Measurements from ENCODE around the gene DUSP22.

The DUSP22 gene

GRCh38 chr6:307874-308273 is 15.6 kb downstream of the DUSP22 start:
- no peak overlapping the region for H3K4me3 ChIP-seq (ENCODE audit: low read depth in 1 of 2, low read length in 2 of 2)
- no peaks in the 10 kb centered on the region for H3K27me3 ChIP-seq (ENCODE audit: insufficient read depth, low read length, poor library complexity)
- H2AFZ ChIP-seq (ENCODE audit: low read depth, low read length), result no peak overlapping the region
- H4K20me1 ChIP-seq (ENCODE audit: insufficient read depth, low read length), result no peaks in the 10 kb centered on the region; the same call in 1 of the 2 replicates
- DNase-seq (no peak), ATAC-seq (ENCODE audit: insufficient read depth, low read depth) (no peak)
- no peaks in the 10 kb centered on the region for H3K4me1 ChIP-seq (ENCODE audit: insufficient read depth, low read length)
- no peak overlapping the region for H3K4me2 ChIP-seq (ENCODE audit: insufficient read depth, low read length)
- no peaks in the 10 kb centered on the region for H3K79me2 ChIP-seq (ENCODE audit: insufficient read depth, low read length)
- no peaks in the 10 kb centered on the region for H3K36me3 ChIP-seq (ENCODE audit: insufficient read depth, low read length)
- H3K9ac ChIP-seq (ENCODE audit: low read depth, low read length), result no peak overlapping the region
- TF ChIP-seq EZH2 (IDR thresholded peaks at IDR 0.05; ENCODE audit: borderline replicate concordance, low read depth, low read length, severe bottlenecking) (no peak), CTCF (IDR thresholded peaks at IDR 0.05; ENCODE audit: borderline replicate concordance, extremely low read depth, low read length, poor library complexity, severe bottlenecking) (no peak)
- no peaks in the 10 kb centered on the region for H3K9me3 ChIP-seq (ENCODE audit: insufficient read depth, low read length, severe bottlenecking)
- no peak overlapping the region for H3K27ac ChIP-seq (ENCODE audit: low read length)

- Histone ChIP-seq H3K4me2 (ENCODE audit: insufficient read depth, low read length) (no peak overlapping the region), H3K4me1 (ENCODE audit: insufficient read depth, low read length) (no peaks in the 10 kb centered on the region), H3K4me3 (ENCODE audit: low read depth in 1 of 2, low read length in 2 of 2) (no peak overlapping the region), H3K36me3 (ENCODE audit: insufficient read depth, low read length) (no peaks in the 10 kb centered on the region), H3K27me3 (ENCODE audit: insufficient read depth, low read length, poor library complexity) (no peaks in the 10 kb centered on the region), H4K20me1 (ENCODE audit: insufficient read depth, low read length) (no peaks in the 10 kb centered on the region; the same call in 1 of the 2 replicates), H3K9ac (ENCODE audit: low read depth, low read length) (no peak overlapping the region), H3K9me3 (ENCODE audit: insufficient read depth, low read length, severe bottlenecking) (no peaks in the 10 kb centered on the region), H3K27ac (ENCODE audit: low read length) (no peak overlapping the region), H3K79me2 (ENCODE audit: insufficient read depth, low read length) (no peaks in the 10 kb centered on the region), H2AFZ (ENCODE audit: low read depth, low read length) (no peak overlapping the region)
- ATAC-seq (ENCODE audit: insufficient read depth, low read depth) (no peak), DNase-seq (no peak)
- TF ChIP-seq CTCF (IDR thresholded peaks at IDR 0.05; ENCODE audit: borderline replicate concordance, extremely low read depth, low read length, poor library complexity, severe bottlenecking), result no peak
- no peak for TF ChIP-seq EZH2 (IDR thresholded peaks at IDR 0.05; ENCODE audit: borderline replicate concordance, low read depth, low read length, severe bottlenecking)
Observed at GRCh38 chr6:308307-308706, 16.0 kb downstream of the DUSP22 start.

GRCh38 chr6:308768-309167 is 16.5 kb downstream of the DUSP22 start:
- DNase-seq (no peak), ATAC-seq (ENCODE audit: insufficient read depth, low read depth) (no peak)
- Histone ChIP-seq H3K4me2 (ENCODE audit: insufficient read depth, low read length) (no peak overlapping the region), H3K79me2 (ENCODE audit: insufficient read depth, low read length) (no peaks in the 10 kb centered on the region), H3K36me3 (ENCODE audit: insufficient read depth, low read length) (no peaks in the 10 kb centered on the region), H3K9me3 (ENCODE audit: insufficient read depth, low read length, severe bottlenecking) (no peaks in the 10 kb centered on the region), H3K9ac (ENCODE audit: low read depth, low read length) (no peak overlapping the region), H4K20me1 (ENCODE audit: insufficient read depth, low read length) (no peaks in the 10 kb centered on the region; the same call in 1 of the 2 replicates), H3K27me3 (ENCODE audit: insufficient read depth, low read length, poor library complexity) (no peaks in the 10 kb centered on the region), H2AFZ (ENCODE audit: low read depth, low read length) (no peak overlapping the region), H3K4me1 (ENCODE audit: insufficient read depth, low read length) (no peaks in the 10 kb centered on the region), H3K27ac (ENCODE audit: low read length) (no peak overlapping the region), H3K4me3 (ENCODE audit: low read depth in 1 of 2, low read length in 2 of 2) (no peak overlapping the region)
- no peak for TF ChIP-seq EZH2 (IDR thresholded peaks at IDR 0.05; ENCODE audit: borderline replicate concordance, low read depth, low read length, severe bottlenecking)
- no peak for TF ChIP-seq CTCF (IDR thresholded peaks at IDR 0.05; ENCODE audit: borderline replicate concordance, extremely low read depth, low read length, poor library complexity, severe bottlenecking)

- Histone ChIP-seq H2AFZ (ENCODE audit: low read depth, low read length) (no peak overlapping the region), H4K20me1 (ENCODE audit: insufficient read depth, low read length) (no peaks in the 10 kb centered on the region; the same call in 1 of the 2 replicates), H3K4me1 (ENCODE audit: insufficient read depth, low read length) (no peaks in the 10 kb centered on the region), H3K27ac (ENCODE audit: low read length) (no peak overlapping the region), H3K9ac (ENCODE audit: low read depth, low read length) (no peak overlapping the region), H3K36me3 (ENCODE audit: insufficient read depth, low read length) (no peaks in the 10 kb centered on the region), H3K9me3 (ENCODE audit: insufficient read depth, low read length, severe bottlenecking) (no peaks in the 10 kb centered on the region), H3K27me3 (ENCODE audit: insufficient read depth, low read length, poor library complexity) (no peaks in the 10 kb centered on the region), H3K4me3 (ENCODE audit: low read depth in 1 of 2, low read length in 2 of 2) (no peak overlapping the region), H3K79me2 (ENCODE audit: insufficient read depth, low read length) (no peaks in the 10 kb centered on the region), H3K4me2 (ENCODE audit: insufficient read depth, low read length) (no peak overlapping the region)
- TF ChIP-seq EZH2 (IDR thresholded peaks at IDR 0.05; ENCODE audit: borderline replicate concordance, low read depth, low read length, severe bottlenecking), result no peak
- no peak for TF ChIP-seq CTCF (IDR thresholded peaks at IDR 0.05; ENCODE audit: borderline replicate concordance, extremely low read depth, low read length, poor library complexity, severe bottlenecking)
- ATAC-seq (ENCODE audit: insufficient read depth, low read depth), result no peak
- DNase-seq, result no peak
Observed at GRCh38 chr6:309947-310346, 17.7 kb downstream of the DUSP22 start.

All from DND-41 (cell line).